ENCODE measurements around the gene CGREF1.

The CGREF1 gene
- total RNA-seq = 0 to 0.21 reads per million in 2 donors

- DNase-seq = no peak
Measured at GRCh38 chr2:27118525-27119329, at the start of gene CGREF1. TSS of gene CGREF1 (minus strand) at chr2:27119128. CDS start at chr2:27104366, 14,762 bp downstream.

- no peak for DNase-seq
Measured at GRCh38 chr2:27164960-27165763, 46.2 kb upstream of the CGREF1 start.

GRCh38 chr2:27162151-27163121 lies 43.5 kb upstream of the CGREF1 start:
- DNase-seq = no peak

GRCh38 chr2:27160191-27160590 lies 41.3 kb upstream of the CGREF1 start:
- no peak for DNase-seq

GRCh38 chr2:27159271-27159670 lies 40.3 kb upstream of the CGREF1 start:
- DNase-seq = no peak

- no peak for DNase-seq
Measured at GRCh38 chr2:27158468-27158867, 39.5 kb upstream of the CGREF1 start.

- DNase-seq = no peak
Measured at GRCh38 chr2:27155069-27155520, 36.2 kb upstream of the CGREF1 start.

- DNase-seq = no peak
Measured at GRCh38 chr2:27154488-27154887, 35.6 kb upstream of the CGREF1 start.

GRCh38 chr2:27152796-27153464 lies 34.0 kb upstream of the CGREF1 start:
- DNase-seq = no peak

- no peak for DNase-seq
Measured at GRCh38 chr2:27152102-27152795, 33.3 kb upstream of the CGREF1 start.

- DNase-seq = no peak
Measured at GRCh38 chr2:27150639-27151230, 31.8 kb upstream of the CGREF1 start.

GRCh38 chr2:27149570-27150405 lies 30.9 kb upstream of the CGREF1 start:
- no peak for DNase-seq

- no peak for DNase-seq
Measured at GRCh38 chr2:27148801-27149439, 30.0 kb upstream of the CGREF1 start, which contains the start of gene TCF23. TSS of gene TCF23 (plus strand) at chr2:27149004. CDS start at chr2:27149134, 130 bp downstream.

GRCh38 chr2:27147935-27148334 lies 29.0 kb upstream of the CGREF1 start:
- DNase-seq = no peak

GRCh38 chr2:27145682-27146081 lies 26.8 kb upstream of the CGREF1 start:
- DNase-seq = no peak

- DNase-seq = no peak
Measured at GRCh38 chr2:27143285-27143684, 24.4 kb upstream of the CGREF1 start.

- no peak for DNase-seq
Measured at GRCh38 chr2:27139310-27139709, 20.4 kb upstream of the CGREF1 start, which contains the start of gene PRR30. TSS of gene PRR30 (minus strand) at chr2:27139410. CDS start at chr2:27138329, 1,081 bp downstream.

- no peak for DNase-seq
Measured at GRCh38 chr2:27138111-27138510, 19.2 kb upstream of the CGREF1 start.

GRCh38 chr2:27137322-27137935 lies 18.5 kb upstream of the CGREF1 start:
- DNase-seq = no peak
